Activated T-helper 2 cell treated with anti-CD3 and anti-CD28 coated beads, Interferon-gamma antibody, Interleukin-2, Interleukin-4, amounts not matched to agents 10 μg/mL and 5 μg/mL and 100 μg/mL, durations not matched to agents 14 hours and 24 hours and 36 hours (primary cell): Measurements from ENCODE around the gene GALNT14. TPM values are rescaled to one million over a fixed set of nuclear protein-coding genes. Genes with fewer than 3 reads are reported as not detected.

Experiments
- DNase-seq: peaks from one replicate; pipeline ENCODE4 v3.0.0; 2021; ENCODE audit warnings: low spot score
- H3K27ac Mint-ChIP-seq: one replicate; pipeline ENCODE4 v1.8.0; 2021; ENCODE audit warnings: mixed read lengths
- H3K27me3 Mint-ChIP-seq: one replicate; pipeline ENCODE4 v1.8.0; 2021; ENCODE audit warnings: low read depth, mixed read lengths
- H3K36me3 Mint-ChIP-seq: one replicate; pipeline ENCODE4 v1.8.0; 2021; ENCODE audit warnings: low read depth, mixed read lengths
- H3K4me1 Mint-ChIP-seq: one replicate; pipeline ENCODE4 v1.8.0; 2021; ENCODE audit warnings: low read depth, mixed read lengths
- H3K4me3 Mint-ChIP-seq: one replicate; pipeline ENCODE4 v1.8.0; 2021; ENCODE audit warnings: low read depth, mild to moderate bottlenecking, moderate library complexity, mixed read lengths
- H3K9me3 Mint-ChIP-seq: one replicate; pipeline ENCODE4 v1.8.0; 2021; ENCODE audit warnings: mixed read lengths
- intact Hi-C: fragments of 100-400 bp; cut with micrococcal nuclease; formaldehyde crosslinking; loops from one replicate; pipeline ENCODE4 v1.15.1; 2023
- total RNA-seq: library from RNA; stranded (reverse); gene quantifications from 2 replicates; pipeline ENCODE4 v1.2.3, GENCODE V29; 2022

Gene GALNT14
- total RNA-seq, 1 donor from 2014 or later, result 0.50 TPM

GRCh38 chr2:30981510-30981909 is 156.7 kb downstream of the GALNT14 start:
- H3K4me3 Mint-ChIP-seq, result no peak overlapping the region
- no peak for DNase-seq
- no peaks in the 10 kb centered on the region for H3K4me1 Mint-ChIP-seq
- no peaks in the 10 kb centered on the region for H3K9me3 Mint-ChIP-seq
- intact Hi-C loops, result no loop called here
- H3K27me3 Mint-ChIP-seq, result no peaks in the 10 kb centered on the region
- H3K27ac Mint-ChIP-seq, result no peak overlapping the region
- H3K36me3 Mint-ChIP-seq, result no peaks in the 10 kb centered on the region

- H3K4me1 Mint-ChIP-seq, result no peaks in the 10 kb centered on the region
- peaks cover 1% of the 10 kb centered on the region for H3K27me3 Mint-ChIP-seq
- no peak overlapping the region for H3K27ac Mint-ChIP-seq
- no peaks in the 10 kb centered on the region for H3K9me3 Mint-ChIP-seq
- H3K36me3 Mint-ChIP-seq, result no peaks in the 10 kb centered on the region
- intact Hi-C loops, result no loop called here
- no peak overlapping the region for H3K4me3 Mint-ChIP-seq
- no peak for DNase-seq
Observed at GRCh38 chr2:30981096-30981495, 157.1 kb downstream of the GALNT14 start.

- Mint-ChIP-seq H3K27me3 (peaks cover 4% of the 10 kb centered on the region), H3K4me3 (no peak overlapping the region), H3K36me3 (no peaks in the 10 kb centered on the region), H3K4me1 (no peaks in the 10 kb centered on the region), H3K27ac (no peak overlapping the region), H3K9me3 (no peaks in the 10 kb centered on the region)
- DNase-seq, result no peak
- intact Hi-C loops, result no loop called here
Observed at GRCh38 chr2:30979822-30980245, 158.4 kb downstream of the GALNT14 start.

- intact Hi-C loops, result no loop called here
- Mint-ChIP-seq H3K36me3 (no peaks in the 10 kb centered on the region), H3K27me3 (peaks cover 12% of the 10 kb centered on the region), H3K4me1 (no peaks in the 10 kb centered on the region), H3K27ac (no peak overlapping the region), H3K9me3 (no peaks in the 10 kb centered on the region), H3K4me3 (no peak overlapping the region)
- DNase-seq, result no peak
Observed at GRCh38 chr2:30978854-30979253, 159.4 kb downstream of the GALNT14 start.

GRCh38 chr2:30978044-30978443 is 160.2 kb downstream of the GALNT14 start:
- Mint-ChIP-seq H3K27me3 (peaks cover 12% of the 10 kb centered on the region), H3K4me3 (no peak overlapping the region), H3K4me1 (no peaks in the 10 kb centered on the region), H3K27ac (no peak overlapping the region), H3K9me3 (no peaks in the 10 kb centered on the region), H3K36me3 (no peaks in the 10 kb centered on the region)
- no peak for DNase-seq
- intact Hi-C loops, result no loop called here

- H3K4me1 Mint-ChIP-seq, result no peaks in the 10 kb centered on the region
Observed at GRCh38 chr2:30975156-30975555, 163.1 kb downstream of the GALNT14 start.

GRCh38 chr2:30974554-30974953 is 163.7 kb downstream of the GALNT14 start:
- DNase-seq, result no peak
- intact Hi-C loops, result no loop called here
- H3K36me3 Mint-ChIP-seq, result no peaks in the 10 kb centered on the region
- H3K4me1 Mint-ChIP-seq, result no peaks in the 10 kb centered on the region
- H3K27ac Mint-ChIP-seq, result no peak overlapping the region
- H3K9me3 Mint-ChIP-seq, result no peaks in the 10 kb centered on the region
- H3K4me3 Mint-ChIP-seq, result no peak overlapping the region
- H3K27me3 Mint-ChIP-seq, result peaks cover 12% of the 10 kb centered on the region

More at GRCh38 chr2:30975156-30975555, 163.1 kb downstream of the GALNT14 start:
- H3K27me3 Mint-ChIP-seq, result peaks cover 12% of the 10 kb centered on the region
- H3K4me3 Mint-ChIP-seq, result no peak overlapping the region
- H3K36me3 Mint-ChIP-seq, result no peaks in the 10 kb centered on the region
- no peak for DNase-seq
- H3K27ac Mint-ChIP-seq, result no peak overlapping the region
- intact Hi-C loops, result no loop called here
- H3K9me3 Mint-ChIP-seq, result no peaks in the 10 kb centered on the region

GRCh38 chr2:30974092-30974491 is 164.1 kb downstream of the GALNT14 start:
- H3K36me3 Mint-ChIP-seq, result no peaks in the 10 kb centered on the region
- DNase-seq, result no peak
- intact Hi-C loops, result no loop called here

GRCh38 chr2:30971231-30972025 is 166.8 kb downstream of the GALNT14 start:
- Mint-ChIP-seq H3K36me3 (no peaks in the 10 kb centered on the region), H3K27me3 (peaks cover 12% of the 10 kb centered on the region), H3K4me1 (no peaks in the 10 kb centered on the region), H3K9me3 (no peaks in the 10 kb centered on the region), H3K4me3 (no peak overlapping the region), H3K27ac (no peak overlapping the region)
- intact Hi-C loops, result no loop called here
- DNase-seq, result no peak

More at GRCh38 chr2:30974092-30974491, 164.1 kb downstream of the GALNT14 start:
- H3K4me3 Mint-ChIP-seq, result no peak overlapping the region
- H3K27ac Mint-ChIP-seq, result no peak overlapping the region
- H3K4me1 Mint-ChIP-seq, result no peaks in the 10 kb centered on the region
- H3K27me3 Mint-ChIP-seq, result peaks cover 12% of the 10 kb centered on the region
- no peaks in the 10 kb centered on the region for H3K9me3 Mint-ChIP-seq

GRCh38 chr2:30968660-30969397 is 169.4 kb downstream of the GALNT14 start:
- H3K36me3 Mint-ChIP-seq, result no peaks in the 10 kb centered on the region
- no peaks in the 10 kb centered on the region for H3K4me1 Mint-ChIP-seq
- H3K9me3 Mint-ChIP-seq, result no peaks in the 10 kb centered on the region
- no peak overlapping the region for H3K4me3 Mint-ChIP-seq
- intact Hi-C loops, result no loop called here
- H3K27ac Mint-ChIP-seq, result no peak overlapping the region
- DNase-seq, result no peak
- H3K27me3 Mint-ChIP-seq, result no peaks in the 10 kb centered on the region

- H3K4me1 Mint-ChIP-seq, result no peaks in the 10 kb centered on the region
- no peaks in the 10 kb centered on the region for H3K36me3 Mint-ChIP-seq
- H3K4me3 Mint-ChIP-seq, result no peak overlapping the region
- H3K9me3 Mint-ChIP-seq, result no peaks in the 10 kb centered on the region
- no peaks in the 10 kb centered on the region for H3K27me3 Mint-ChIP-seq
- no peak overlapping the region for H3K27ac Mint-ChIP-seq
- intact Hi-C loops, result no loop called here
- no peak for DNase-seq
Observed at GRCh38 chr2:30966786-30967185, 171.5 kb downstream of the GALNT14 start.

- Mint-ChIP-seq H3K4me3 (no peak overlapping the region), H3K27me3 (no peaks in the 10 kb centered on the region), H3K9me3 (no peaks in the 10 kb centered on the region), H3K27ac (no peak overlapping the region), H3K36me3 (no peaks in the 10 kb centered on the region), H3K4me1 (no peaks in the 10 kb centered on the region)
- intact Hi-C loops, result no loop called here
- no peak for DNase-seq
Observed at GRCh38 chr2:30965022-30965531, 173.2 kb downstream of the GALNT14 start.
